CD14-positive monocyte (primary cell): Measurements from ENCODE around the gene PPOX. TPM values are rescaled to one million over a fixed set of nuclear protein-coding genes. Genes with fewer than 3 reads are reported as not detected.

ENCODE experiments used
- DNase-seq, 3 donors: peaks; one replicate each; pipeline ENCODE4 v3.0.0-alpha.2; 2011 to 2022
- H2AFZ ChIP-seq: 2 replicates; pipeline ENCODE4 v1.6.0; 2012; ENCODE audit warnings: mild to moderate bottlenecking, low read depth, low read length, inconsistent platforms; ENCODE audit not compliant: insufficient read depth, poor library complexity, severe bottlenecking
- H3K27ac ChIP-seq, 2 donors: 1 replicate in 1 of 2; 2 replicates in 1 of 2; pipeline ENCODE4 v1.5.1; 2012 to 2013; ENCODE audit warnings: low read length in 2 of 2, control low read depth in 1 of 2, inconsistent platforms in 1 of 2, low read depth in 1 of 2, mild to moderate bottlenecking in 1 of 2
- H3K27me3 ChIP-seq, 2 donors: one replicate each; pipeline versions ENCODE4 v1.6.0 to v1.6.1; 2011 to 2013; ENCODE audit warnings: low read length in 2 of 2; ENCODE audit not compliant: control insufficient read depth in 2 of 2, insufficient read depth in 2 of 2
- H3K36me3 ChIP-seq, 2 donors: replicated peaks in 1 of 2; 1 replicate in 1 of 2; 2 replicates in 1 of 2; pipeline versions ENCODE4 v1.5.1 to v1.6.1; 2012 to 2013; ENCODE audit warnings: low read length in 2 of 2, control low read depth in 1 of 2, inconsistent platforms in 1 of 2, mild to moderate bottlenecking in 1 of 2; ENCODE audit not compliant: insufficient read depth in 2 of 2, control insufficient read depth in 1 of 2
- H3K4me1 ChIP-seq, 2 donors: 1 replicate in 1 of 2; 2 replicates in 1 of 2; pipeline versions ENCODE4 v1.5.1 to v1.6.1; 2012 to 2013; ENCODE audit warnings: low read length in 2 of 2, control low read depth in 1 of 2, inconsistent platforms in 1 of 2, mild to moderate bottlenecking in 1 of 2, moderate library complexity in 1 of 2; ENCODE audit not compliant: insufficient read depth in 2 of 2, control insufficient read depth in 1 of 2
- H3K4me2 ChIP-seq: replicated peaks from 2 replicates; pipeline ENCODE3; 2012; ENCODE audit warnings: low read length, moderate library complexity, mild to moderate bottlenecking; ENCODE audit not compliant: poor library complexity, severe bottlenecking; ENCODE audit errors: extremely low read depth
- H3K4me3 ChIP-seq, 3 experiments: fragments of 200-600 bp in 1 of 3; sonication (generic) in 1 of 3; replicated peaks in 1 of 3; 1 replicate in 2 of 3; 2 replicates in 1 of 3; pipeline ENCODE4 v1.5.1; 2011 to 2013; ENCODE audit warnings: low read length in 3 of 3, mild to moderate bottlenecking in 3 of 3, control low read depth in 2 of 3, low read depth in 2 of 3, inconsistent platforms in 1 of 3, moderate library complexity in 1 of 3
- H3K79me2 ChIP-seq: 2 replicates; pipeline ENCODE4 v1.6.0; 2012; ENCODE audit warnings: mild to moderate bottlenecking, control low read depth, inconsistent platforms, low read length, moderate library complexity; ENCODE audit not compliant: insufficient read depth
- H3K9ac ChIP-seq: 2 replicates; pipeline ENCODE4 v1.6.0; 2017; ENCODE audit warnings: low read length, mild to moderate bottlenecking; ENCODE audit not compliant: insufficient read depth, poor library complexity, severe bottlenecking
- H3K9me3 ChIP-seq, 2 donors: replicated peaks in 1 of 2; 1 replicate in 1 of 2; 2 replicates in 1 of 2; pipeline versions ENCODE4 v1.5.1 to v1.6.1; 2012 to 2013; ENCODE audit warnings: low read length in 2 of 2, control low read depth in 1 of 2; ENCODE audit not compliant: control insufficient read depth in 1 of 2, insufficient read depth in 1 of 2
- H4K20me1 ChIP-seq: 2 replicates; pipeline ENCODE4 v1.6.0; 2012; ENCODE audit warnings: mild to moderate bottlenecking, low read length, control low read depth, moderate library complexity; ENCODE audit not compliant: insufficient read depth
- H3K27ac Mint-ChIP-seq, 7 donors: one replicate each; pipeline ENCODE4 v1.8.0; 2020; ENCODE audit warnings: mild to moderate bottlenecking in 7 of 7, mixed read lengths in 7 of 7, moderate library complexity in 6 of 7, inconsistent platforms in 2 of 7
- H3K27me3 Mint-ChIP-seq, 3 donors: one replicate each; pipeline ENCODE4 v1.8.0; 2021 to 2022; ENCODE audit warnings: low read depth in 3 of 3, mild to moderate bottlenecking in 3 of 3, mixed read lengths in 3 of 3, moderate library complexity in 3 of 3, inconsistent platforms in 1 of 3
- H3K36me3 Mint-ChIP-seq, 2 donors: one replicate each; pipeline ENCODE4 v1.8.0; 2020; ENCODE audit warnings: mixed read lengths in 2 of 2, inconsistent platforms in 1 of 2, mild to moderate bottlenecking in 1 of 2
- H3K4me1 Mint-ChIP-seq: one replicate; pipeline ENCODE4 v1.8.0; 2020; ENCODE audit warnings: mild to moderate bottlenecking, mixed read lengths
- H3K4me3 Mint-ChIP-seq, 2 donors: one replicate each; pipeline ENCODE4 v1.8.0; 2020; ENCODE audit warnings: mild to moderate bottlenecking in 2 of 2, mixed read lengths in 2 of 2, moderate library complexity in 1 of 2
- H3K9me3 Mint-ChIP-seq, 7 donors: one replicate each; pipeline ENCODE4 v1.8.0; 2020 to 2022; ENCODE audit warnings: mixed read lengths in 7 of 7, mild to moderate bottlenecking in 6 of 7, moderate library complexity in 6 of 7, inconsistent platforms in 2 of 7
- WGBS: methylation state at CpG from one replicate; pipeline ENCODE4 v1.1.5; 2013; ENCODE audit warnings: missing lambda C conversion rate; ENCODE audit not compliant: insufficient coverage; 5-methylcytosine and 5-hydroxymethylcytosine counted together
- intact Hi-C, 2 donors: fragments of 100-400 bp; cut with micrococcal nuclease; formaldehyde crosslinking; loops; one replicate each; pipeline versions ENCODE4 v1.15.0 to v1.15.1; 2023
- polyA plus RNA-seq, 3 donors: library from polyadenylated mRNA; depleted of rRNA in 1 of 3; unstranded in 2 of 3; stranded (reverse) in 1 of 3; fragments of 300-500 nt in 2 of 3; fragments of >200 nt in 1 of 3; fragmentation: Illumina TruSeq in 2 of 3; gene quantifications; 1 replicate in 2 of 3; 2 replicates in 1 of 3; pipeline ENCODE4 v1.2.3, GENCODE V29; 2012 to 2021
- TF ChIP-seq, protein P1 (sequence below): fragments of 200-600 bp; IDR thresholded peaks from one replicate; pipeline ENCODE4 v1.8.0; 2022; ENCODE audit warnings: antibody characterized with exemption, mild to moderate bottlenecking

PPOX gene
- polyA plus RNA-seq, 3 donors: 10.5 to 42.6 (median 10.8) TPM

DNA sequence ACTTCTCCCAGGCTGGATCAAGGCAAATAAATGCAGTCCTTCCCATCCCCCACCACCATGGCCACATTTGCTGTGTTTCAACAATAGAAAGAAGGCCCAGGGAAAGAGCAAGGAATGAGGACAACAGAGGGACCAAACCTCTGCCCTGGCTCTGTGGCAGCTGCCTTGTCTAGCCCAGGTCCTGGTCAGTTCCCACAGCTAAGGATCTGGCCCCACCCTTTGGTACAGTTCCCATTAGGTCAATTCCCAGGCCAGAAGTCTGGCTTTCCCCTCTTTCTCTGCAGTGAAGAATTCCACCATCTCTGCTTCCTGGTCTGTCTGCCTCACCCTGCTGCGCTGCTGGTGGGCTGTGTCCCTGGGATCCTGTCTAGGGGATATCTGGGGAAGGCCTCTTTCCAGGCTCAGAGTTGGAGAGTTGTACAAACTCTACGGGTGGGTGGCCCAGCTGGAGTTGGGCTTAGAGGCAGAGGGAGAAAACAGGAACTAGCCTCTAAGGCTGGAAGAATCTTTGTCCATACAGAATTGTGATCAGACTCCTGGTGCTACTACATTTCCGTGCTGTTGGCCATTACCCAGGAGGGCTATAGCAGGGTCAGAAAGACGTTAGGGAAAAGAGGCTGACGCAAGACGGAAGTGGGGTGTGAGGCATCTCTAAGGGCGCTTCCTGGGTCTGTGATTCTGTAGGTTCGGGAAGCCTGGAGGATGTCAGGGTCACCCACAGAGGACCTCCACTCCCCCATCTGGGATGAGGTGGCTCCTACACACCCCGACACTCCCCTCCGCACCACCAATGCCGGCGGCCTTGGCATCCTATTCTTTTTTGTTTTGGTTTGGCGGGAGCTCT is 35.0 kb downstream of the PPOX start:
- intact Hi-C loops: loop anchor here in 1 of 2 donors (5.0 kb wide), 1 partner anchor 186 kb away; no protein-coding TSS in a partner anchor
- Histone ChIP-seq H3K27ac (peak overlapping the region; percentile 80 to 95), H3K36me3 (peaks cover 8 to 31% of the 10 kb centered on the region in 2 donors), H4K20me1 (no peaks in the 10 kb centered on the region), H2AFZ (peak overlapping the region; percentile 91), H3K4me3 (peak overlapping the region; percentile 39 to 100 (median 90)), H3K79me2 (peaks cover 41% of the 10 kb centered on the region), H3K9ac (peak overlapping the region; percentile 94), H3K27me3 (no peaks in the 10 kb centered on the region), H3K9me3 (no peaks in the 10 kb centered on the region), H3K4me2 (peak overlapping the region; percentile 97), H3K4me1 (peaks cover 34 to 49% of the 10 kb centered on the region in 2 donors)
- 67% methylated on average over 6 of the region's 13 CpGs for WGBS
- Mint-ChIP-seq H3K27ac (peak overlapping the region; percentile 93 to 98 (median 97)), H3K4me1 (peaks cover 48% of the 10 kb centered on the region), H3K4me3 (peak overlapping the region; percentile 84 to 93), H3K27me3 (peaks cover 0 to 2% (median 1%) of the 10 kb centered on the region in 3 donors), H3K36me3 (peaks cover 18 to 28% of the 10 kb centered on the region in 2 donors), H3K9me3 (no peaks in the 10 kb centered on the region)
- DNase-seq: peak; percentile 46 to 76 (median 69)
- TF ChIP-seq, protein P1, sequence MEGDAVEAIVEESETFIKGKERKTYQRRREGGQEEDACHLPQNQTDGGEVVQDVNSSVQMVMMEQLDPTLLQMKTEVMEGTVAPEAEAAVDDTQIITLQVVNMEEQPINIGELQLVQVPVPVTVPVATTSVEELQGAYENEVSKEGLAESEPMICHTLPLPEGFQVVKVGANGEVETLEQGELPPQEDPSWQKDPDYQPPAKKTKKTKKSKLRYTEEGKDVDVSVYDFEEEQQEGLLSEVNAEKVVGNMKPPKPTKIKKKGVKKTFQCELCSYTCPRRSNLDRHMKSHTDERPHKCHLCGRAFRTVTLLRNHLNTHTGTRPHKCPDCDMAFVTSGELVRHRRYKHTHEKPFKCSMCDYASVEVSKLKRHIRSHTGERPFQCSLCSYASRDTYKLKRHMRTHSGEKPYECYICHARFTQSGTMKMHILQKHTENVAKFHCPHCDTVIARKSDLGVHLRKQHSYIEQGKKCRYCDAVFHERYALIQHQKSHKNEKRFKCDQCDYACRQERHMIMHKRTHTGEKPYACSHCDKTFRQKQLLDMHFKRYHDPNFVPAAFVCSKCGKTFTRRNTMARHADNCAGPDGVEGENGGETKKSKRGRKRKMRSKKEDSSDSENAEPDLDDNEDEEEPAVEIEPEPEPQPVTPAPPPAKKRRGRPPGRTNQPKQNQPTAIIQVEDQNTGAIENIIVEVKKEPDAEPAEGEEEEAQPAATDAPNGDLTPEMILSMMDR: no peak

DNA sequence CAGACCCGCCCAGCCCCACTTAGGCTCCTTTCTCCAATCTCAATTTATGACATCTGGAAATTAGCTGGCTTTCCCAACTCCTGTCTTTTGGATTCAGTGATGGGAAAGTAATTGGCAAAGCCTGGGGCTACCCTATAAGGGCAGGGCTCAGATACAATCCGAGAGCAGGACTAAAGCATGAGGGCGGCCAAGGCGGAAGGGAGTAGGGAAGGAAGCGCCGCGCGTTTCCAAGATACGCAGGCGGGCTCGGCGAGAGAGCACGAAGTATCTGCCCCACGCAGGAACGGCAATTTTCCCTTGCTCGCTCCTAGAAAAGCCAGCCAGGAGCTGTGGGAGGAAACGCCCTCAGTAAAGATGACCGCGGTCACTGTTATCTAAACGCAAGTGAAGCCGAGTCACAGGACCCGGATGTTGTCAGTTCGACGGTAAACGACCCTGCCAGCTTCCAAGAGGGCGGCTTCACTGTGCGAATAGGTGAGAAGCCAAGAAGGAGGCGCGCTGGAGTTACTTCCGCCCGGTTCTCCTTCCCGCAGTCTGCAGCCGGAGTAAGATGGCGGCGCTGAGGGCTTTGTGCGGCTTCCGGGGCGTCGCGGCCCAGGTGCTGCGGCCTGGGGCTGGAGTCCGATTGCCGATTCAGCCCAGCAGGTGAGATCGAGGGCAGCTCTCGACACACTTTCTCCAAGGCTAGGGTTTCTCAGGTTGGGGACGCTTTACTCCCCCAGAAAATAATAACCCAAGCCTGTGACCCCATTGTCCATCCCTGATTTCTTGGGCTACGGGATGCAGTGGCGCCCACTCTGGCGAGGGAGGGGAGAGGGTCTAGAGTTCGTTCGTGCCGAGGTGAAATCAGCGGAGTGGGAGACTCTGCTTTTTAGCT is 35.8 kb downstream of the PPOX start, which contains the start of gene NDUFS2:
NDUFS2 (plus strand) TSS at position 532 of the 877 bp plus-strand sequence; CDS start at position 551, 19 bp downstream.
- peaks cover 48% of the 10 kb centered on the region for H3K79me2 ChIP-seq
- Mint-ChIP-seq H3K4me1 (peaks cover 49% of the 10 kb centered on the region), H3K9me3 (peaks cover 0 to 2% (median 0%) of the 10 kb centered on the region in 7 donors), H3K27ac (peak within 1 kb of the TSS; percentile 93 to 98 (median 97)), H3K36me3 (peaks cover 26 to 37% of the 10 kb centered on the region in 2 donors), H3K4me3 (peak within 1 kb of the TSS; percentile 84 to 93), H3K27me3 (peaks cover 0 to 1% (median 0%) of the 10 kb centered on the region in 3 donors)
- intact Hi-C loops: loop anchor here in 1 of 2 donors (5.0 kb wide), 1 partner anchor 185 kb away; no protein-coding TSS in a partner anchor
- DNase-seq: peak; percentile 97 to 99 (median 99)
- H3K4me1 ChIP-seq: peaks cover 34 to 47% of the 10 kb centered on the region in 2 donors
- H3K4me2 ChIP-seq: peak within 1 kb of the TSS; percentile 97
- peaks cover 17 to 40% of the 10 kb centered on the region in 2 donors for H3K36me3 ChIP-seq
- no peaks in the 10 kb centered on the region for H3K27me3 ChIP-seq
- peak within 1 kb of the TSS; percentile 80 to 95 for H3K27ac ChIP-seq
- peak within 1 kb of the TSS; percentile 90 to 100 (median 91) for H3K4me3 ChIP-seq
- 5% methylated on average over 45 of the region's 53 CpGs for WGBS
- no peaks in the 10 kb centered on the region for H4K20me1 ChIP-seq
- TF ChIP-seq, protein P1: no peak
- no peaks in the 10 kb centered on the region for H3K9me3 ChIP-seq
- peak within 1 kb of the TSS; percentile 91 for H2AFZ ChIP-seq
- peak within 1 kb of the TSS; percentile 94 for H3K9ac ChIP-seq
